ENCODE data around the gene MACC1.
"Not testable (repeated sequence)": the region's sequence is repeated elsewhere in the genome, so short reads cannot be mapped to it uniquely, and the experiment has no call there.

Gene MACC1

GRCh38 chr7:20124087-20124486, 93.1 kb downstream of the MACC1 start:
- not testable (repeated sequence) for DNase-seq

GRCh38 chr7:20122653-20123316, 94.4 kb downstream of the MACC1 start:
- not testable (repeated sequence) for DNase-seq

GRCh38 chr7:20122073-20122472, 95.1 kb downstream of the MACC1 start:
- no peak for DNase-seq

GRCh38 chr7:20121404-20121803, 95.8 kb downstream of the MACC1 start:
- DNase-seq: no peak

- not testable (repeated sequence) for DNase-seq
Measured at GRCh38 chr7:20120611-20121168, 96.5 kb downstream of the MACC1 start.

- no peak for DNase-seq
Measured at GRCh38 chr7:20116869-20117268, 100.3 kb downstream of the MACC1 start.

GRCh38 chr7:20114468-20114867, 102.7 kb downstream of the MACC1 start:
- no peak for DNase-seq

GRCh38 chr7:20113427-20114027, 103.7 kb downstream of the MACC1 start:
- no peak for DNase-seq

- peak in 1 of 2 experiments; percentile 28 for DNase-seq
Measured at GRCh38 chr7:20112696-20113095, 104.5 kb downstream of the MACC1 start.

GRCh38 chr7:20111821-20112542, 105.2 kb downstream of the MACC1 start:
- DNase-seq: no peak

GRCh38 chr7:20107582-20107981, 109.6 kb downstream of the MACC1 start:
- DNase-seq: peak in 1 of 2 experiments; percentile 28

GRCh38 chr7:20104696-20105095, 112.5 kb downstream of the MACC1 start:
- no peak for DNase-seq

GRCh38 chr7:20102982-20103381, 114.2 kb downstream of the MACC1 start:
- no peak for DNase-seq

GRCh38 chr7:20095862-20096261, 121.3 kb downstream of the MACC1 start:
- DNase-seq: no peak

GRCh38 chr7:20095436-20095835, 121.7 kb downstream of the MACC1 start:
- no peak for DNase-seq

GRCh38 chr7:20089431-20089830, 127.8 kb downstream of the MACC1 start:
- no peak for DNase-seq

GRCh38 chr7:20085086-20085485, 132.1 kb downstream of the MACC1 start:
- DNase-seq: no peak
